Activated CD4-positive, alpha-beta memory T cell treated with anti-CD3 and anti-CD28 coated beads, Interleukin-2, amount 10 ng/mL, durations not matched to agents 7 days and 5 days (primary cell): ENCODE data around the gene SLC38A10. TPM values are rescaled to one million over a fixed set of nuclear protein-coding genes. Genes with fewer than 3 reads are reported as not detected.

Experiments
- CTCF ChIA-PET: fragments of 350-600 bp; sonication (Branson Sonifier 250); formaldehyde crosslinking; loops from one replicate; lab custom pipeline; 2021; ENCODE audit warnings: antibody characterized with exemption, inconsistent platforms; lab: Charles Lee
- POLR2A ChIA-PET: fragments of 350-600 bp; sonication (Branson Sonifier 250); formaldehyde crosslinking; loops from one replicate; lab custom pipeline; 2021; ENCODE audit warnings: antibody characterized with exemption; lab: Charles Lee
- DNase-seq: peaks from one replicate; pipeline ENCODE4 v3.0.0-alpha.2; 2020
- H3K27ac Mint-ChIP-seq: one replicate; pipeline ENCODE4 v1.8.0; 2021; ENCODE audit warnings: mild to moderate bottlenecking, mixed read lengths
- H3K27me3 Mint-ChIP-seq: one replicate; pipeline ENCODE4 v1.8.0; 2021; ENCODE audit warnings: mixed read lengths
- H3K36me3 Mint-ChIP-seq: one replicate; pipeline ENCODE4 v1.8.0; 2021; ENCODE audit warnings: low read depth, mixed read lengths
- H3K4me1 Mint-ChIP-seq: one replicate; pipeline ENCODE4 v1.8.0; 2021; ENCODE audit warnings: mixed read lengths
- H3K4me3 Mint-ChIP-seq: one replicate; pipeline ENCODE4 v1.8.0; 2021; ENCODE audit warnings: mild to moderate bottlenecking, mixed read lengths
- H3K9me3 Mint-ChIP-seq: one replicate; pipeline ENCODE4 v1.8.0; 2021; ENCODE audit warnings: mixed read lengths
- total RNA-seq, 2 experiments: library from RNA; stranded (reverse); gene quantifications; one replicate each; pipeline ENCODE4 v1.2.3, GENCODE V29; 2021

SLC38A10 gene
- total RNA-seq, 2 experiments from 2014 or later = 112 to 114 TPM

DNA sequence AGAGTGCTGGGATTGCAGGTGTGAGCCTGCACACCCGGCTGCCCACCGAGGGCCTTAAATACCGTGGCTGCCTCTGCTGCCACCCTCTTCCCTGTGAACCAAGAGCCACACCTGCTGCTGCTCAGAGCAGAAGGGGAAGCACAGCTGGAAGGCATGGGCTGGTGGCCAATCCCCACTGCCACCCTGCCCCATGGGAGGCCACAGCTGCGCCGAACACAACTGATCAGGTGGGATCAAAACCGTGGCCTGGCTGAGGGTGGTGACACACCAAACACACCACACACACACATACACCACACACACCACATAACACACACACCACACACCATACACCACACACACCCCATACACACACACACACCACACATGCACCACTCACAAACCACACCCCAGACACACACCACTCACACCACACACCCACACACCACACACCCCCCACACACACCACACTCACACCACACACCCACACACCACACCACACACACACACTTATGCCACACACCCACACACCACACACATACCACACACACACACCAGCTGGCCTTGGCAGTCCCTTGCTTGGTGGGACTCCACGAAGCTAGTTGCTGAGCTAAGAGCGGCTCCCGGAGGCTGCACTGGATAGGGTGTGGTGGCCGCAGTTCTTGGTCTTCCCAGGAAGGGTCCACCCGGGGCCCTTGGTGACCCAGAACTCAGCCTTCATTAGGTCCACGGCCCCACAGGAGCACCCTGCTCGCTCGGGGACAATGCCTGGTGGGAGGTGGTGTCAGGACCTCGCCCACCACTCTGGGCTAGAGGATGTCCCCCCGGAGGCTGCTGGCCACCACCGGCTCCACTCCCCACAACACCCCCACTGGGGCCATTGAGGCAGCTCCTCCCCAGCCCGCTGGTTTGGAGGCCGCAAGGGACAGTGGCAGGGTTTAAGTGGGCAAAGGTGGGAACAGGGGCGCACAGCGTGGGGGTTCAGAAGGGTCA is 87.2 kb downstream of the SLC38A10 start:
- ChIA-PET CTCF (no interaction called here), POLR2A (no interaction called here)

DNA sequence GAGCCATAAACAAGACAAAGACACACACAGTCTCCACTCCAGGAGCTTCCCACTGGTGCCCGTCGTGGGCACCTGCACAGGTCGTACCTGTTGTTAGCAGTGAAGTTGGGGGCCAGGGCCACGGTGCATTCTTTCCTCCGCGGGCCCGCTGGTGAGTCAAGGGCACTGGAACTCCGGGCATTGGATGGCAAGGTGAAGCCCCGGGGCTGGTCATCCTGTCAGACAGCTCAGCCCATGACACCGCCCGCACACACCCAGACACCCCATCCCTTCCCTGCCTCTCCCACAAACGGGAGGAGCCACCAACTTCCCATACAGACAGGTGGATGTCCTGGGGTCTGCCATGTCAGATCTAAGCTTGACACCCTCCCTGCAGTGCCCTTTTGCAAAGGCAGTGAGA is 88.5 kb downstream of the SLC38A10 start:
- Mint-ChIP-seq H3K4me1 (no peaks in the 10 kb centered on the region), H3K9me3 (no peaks in the 10 kb centered on the region), H3K36me3 (no peaks in the 10 kb centered on the region), H3K4me3 (no peak overlapping the region), H3K27ac (no peak overlapping the region), H3K27me3 (no peaks in the 10 kb centered on the region)
- CTCF ChIA-PET = no interaction called here
- DNase-seq = no peak
- POLR2A ChIA-PET = no interaction called here

More for the DNA sequence above, 87.2 kb downstream of the SLC38A10 start:
- Mint-ChIP-seq H3K9me3 (no peaks in the 10 kb centered on the region), H3K36me3 (no peaks in the 10 kb centered on the region), H3K27ac (no peak overlapping the region), H3K4me1 (no peaks in the 10 kb centered on the region), H3K27me3 (no peaks in the 10 kb centered on the region), H3K4me3 (no peak overlapping the region)
- no peak for DNase-seq

DNA sequence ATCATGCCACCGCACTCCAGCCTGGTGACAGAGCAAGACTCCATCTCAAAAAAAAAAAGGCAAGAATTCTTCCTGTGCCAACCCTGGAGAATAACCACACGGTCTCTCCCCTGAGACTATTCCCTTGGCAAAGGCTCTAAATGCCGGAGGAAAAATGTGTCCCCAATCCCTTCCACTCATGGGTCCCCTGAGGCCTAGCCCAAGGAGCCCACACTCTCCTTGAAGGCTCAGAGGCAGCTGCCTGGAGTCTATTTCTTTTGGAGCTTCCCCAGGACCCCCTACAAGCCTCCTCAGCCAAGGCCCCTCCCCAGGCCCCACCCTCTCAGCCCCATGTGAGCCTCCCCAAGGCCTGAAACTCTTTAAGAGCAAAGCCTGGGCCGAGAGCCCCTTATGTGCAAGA is 88.9 kb downstream of the SLC38A10 start:
- Mint-ChIP-seq H3K9me3 (no peaks in the 10 kb centered on the region), H3K27me3 (no peaks in the 10 kb centered on the region), H3K27ac (no peak overlapping the region), H3K36me3 (no peaks in the 10 kb centered on the region), H3K4me3 (no peak overlapping the region), H3K4me1 (no peaks in the 10 kb centered on the region)
- ChIA-PET CTCF (interaction anchor here (0.8 kb wide), 1 partner anchor 206 kb away, joined by 3 read pairs; no protein-coding TSS in a partner anchor), POLR2A (no interaction called here)
- no peak for DNase-seq

DNA sequence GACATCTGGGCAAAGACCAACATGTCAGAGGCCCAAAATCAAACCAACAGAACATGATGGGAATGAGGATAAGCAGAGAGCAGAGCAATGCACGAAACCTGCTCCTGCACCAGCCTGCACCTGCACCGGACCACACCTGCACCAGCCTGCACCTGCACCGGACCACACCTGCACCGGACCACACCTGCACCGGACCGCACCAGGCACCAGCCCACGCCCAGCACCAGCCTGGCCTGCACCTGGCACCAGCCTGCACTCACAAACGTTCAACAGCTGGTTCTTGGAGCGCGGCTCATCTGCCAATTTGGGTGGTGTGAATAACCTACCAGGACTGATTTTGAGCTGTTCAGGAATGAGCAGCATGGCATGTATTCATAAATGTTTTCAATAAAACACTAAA is 90.5 kb downstream of the SLC38A10 start:
- Mint-ChIP-seq H3K9me3 (no peaks in the 10 kb centered on the region), H3K4me1 (no peaks in the 10 kb centered on the region), H3K4me3 (no peak overlapping the region), H3K36me3 (no peaks in the 10 kb centered on the region), H3K27me3 (no peaks in the 10 kb centered on the region), H3K27ac (no peak overlapping the region)
- POLR2A ChIA-PET = no interaction called here
- no peak for DNase-seq
- CTCF ChIA-PET = no interaction called here

DNA sequence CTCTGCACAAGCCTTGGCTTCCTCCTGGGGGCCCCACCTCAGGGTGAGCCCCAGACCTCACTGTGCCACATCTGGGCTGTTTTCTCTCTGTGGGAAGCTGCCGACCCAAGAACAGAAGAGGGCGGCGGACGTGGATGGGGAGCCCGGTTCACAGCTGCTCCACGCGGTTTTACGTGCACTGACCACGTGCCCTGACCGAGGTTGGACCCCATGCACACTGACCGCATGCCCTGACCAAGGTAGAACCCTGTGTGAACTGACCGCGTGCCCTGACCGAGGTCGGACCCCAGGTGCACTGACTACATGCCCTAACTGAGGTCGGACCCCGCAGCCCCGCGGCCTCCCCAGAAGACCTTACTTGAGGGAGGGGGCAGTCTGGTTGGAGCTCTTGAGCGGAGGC is 92.0 kb downstream of the SLC38A10 start:
- no peaks in the 10 kb centered on the region for H3K27me3 Mint-ChIP-seq
- CTCF ChIA-PET = no interaction called here

DNA sequence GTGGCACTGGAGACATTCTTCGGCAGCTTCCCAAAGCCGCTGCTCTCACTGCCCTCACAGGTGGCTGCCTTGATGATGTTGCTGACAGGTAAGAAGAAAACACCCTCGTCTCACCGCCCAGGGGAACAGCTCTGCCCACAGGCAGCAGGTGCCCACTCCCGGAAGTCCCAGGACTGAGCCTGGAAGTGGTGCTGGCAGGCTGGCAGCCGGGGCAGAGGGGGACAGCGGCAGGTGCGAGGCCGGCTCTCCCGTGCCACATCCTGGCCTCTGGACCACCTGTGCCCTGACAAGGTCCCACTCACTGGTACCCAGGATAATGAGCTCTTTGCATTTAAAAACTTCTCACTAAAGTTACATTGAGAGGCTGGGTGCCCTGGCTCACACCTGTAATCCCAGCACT is 92.8 kb downstream of the SLC38A10 start:
- H3K27me3 Mint-ChIP-seq = no peaks in the 10 kb centered on the region
- no peaks in the 10 kb centered on the region for H3K4me1 Mint-ChIP-seq
- H3K4me3 Mint-ChIP-seq = no peak overlapping the region
- ChIA-PET CTCF (no interaction called here), POLR2A (no interaction called here)
- H3K27ac Mint-ChIP-seq = no peak overlapping the region
- no peaks in the 10 kb centered on the region for H3K9me3 Mint-ChIP-seq
- no peaks in the 10 kb centered on the region for H3K36me3 Mint-ChIP-seq
- DNase-seq = no peak

More for the DNA sequence above, 92.0 kb downstream of the SLC38A10 start:
- Mint-ChIP-seq H3K36me3 (no peaks in the 10 kb centered on the region), H3K9me3 (no peaks in the 10 kb centered on the region), H3K4me1 (no peaks in the 10 kb centered on the region), H3K4me3 (no peak overlapping the region), H3K27ac (no peak overlapping the region)
- DNase-seq = no peak
- POLR2A ChIA-PET = no interaction called here

DNA sequence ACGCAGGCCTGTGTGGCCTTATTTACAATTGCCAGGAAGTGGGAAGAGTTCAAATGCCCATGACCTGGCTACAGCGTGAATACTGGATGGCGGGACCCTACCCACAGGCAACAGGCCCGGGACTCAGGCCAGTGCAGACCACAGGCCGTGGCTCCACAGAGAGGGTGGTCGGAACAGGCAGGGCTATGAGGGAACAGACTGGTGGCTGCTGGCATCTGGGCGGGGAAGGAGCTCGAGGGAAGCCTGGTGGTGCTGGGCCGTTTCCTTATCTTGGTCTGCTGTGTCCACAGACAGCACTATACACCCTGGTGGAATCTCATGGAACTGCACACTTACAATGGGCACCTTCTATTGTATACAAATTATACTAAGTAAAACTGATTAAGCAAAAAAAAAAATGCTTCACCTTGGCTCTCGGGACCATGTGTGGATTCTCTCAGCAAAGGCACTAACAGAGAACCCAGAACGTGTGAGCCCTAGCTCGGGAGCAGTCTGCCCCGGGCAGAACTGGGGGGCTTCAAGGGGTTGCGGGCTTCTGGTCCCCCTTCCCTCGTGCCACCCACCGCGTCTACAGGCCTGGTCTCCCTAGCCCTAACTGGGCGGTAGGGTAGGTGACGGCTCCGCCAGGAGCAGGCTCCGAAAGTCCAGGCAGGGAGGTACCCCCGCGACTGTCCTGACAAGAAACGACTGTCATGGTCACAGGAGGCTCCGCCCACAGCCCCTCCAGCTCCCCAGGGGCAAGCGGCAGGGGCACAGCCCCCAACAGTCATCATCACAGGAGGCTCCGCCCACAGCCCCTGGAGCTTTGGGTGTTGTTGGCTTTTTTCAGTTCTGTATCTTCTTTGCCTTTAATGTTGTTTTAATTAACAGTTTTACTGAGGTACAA is 94.2 kb downstream of the SLC38A10 start:
- Mint-ChIP-seq H3K27ac (no peak overlapping the region), H3K9me3 (no peaks in the 10 kb centered on the region), H3K4me3 (no peak overlapping the region), H3K36me3 (no peaks in the 10 kb centered on the region), H3K4me1 (no peaks in the 10 kb centered on the region), H3K27me3 (no peaks in the 10 kb centered on the region)
- DNase-seq = peak; percentile 31
- POLR2A ChIA-PET = interaction anchor here (0.7 kb wide), 1 partner anchor 10 kb away, joined by 3 read pairs; no protein-coding TSS in a partner anchor
- CTCF ChIA-PET = no interaction called here

DNA sequence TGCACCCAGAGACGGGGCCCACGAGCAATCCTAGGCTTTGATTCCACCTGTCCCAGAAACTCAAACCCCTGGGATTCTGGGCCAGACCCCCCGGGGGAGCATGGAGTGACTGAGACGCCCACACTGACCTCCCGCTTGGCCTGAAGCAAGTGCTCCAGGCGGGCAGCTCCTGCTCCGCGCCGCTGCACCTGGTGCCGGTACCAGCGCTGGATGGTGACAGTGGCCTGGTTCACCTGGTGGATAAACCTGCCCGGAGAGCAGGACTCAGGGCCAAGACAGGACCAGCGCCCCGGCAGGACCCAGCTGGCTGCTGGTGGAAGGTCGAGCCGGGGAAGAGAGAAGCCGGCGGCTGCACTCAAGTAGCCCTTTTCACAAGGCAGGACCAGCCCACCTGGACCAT is 94.9 kb downstream of the SLC38A10 start:
- H3K36me3 Mint-ChIP-seq = no peaks in the 10 kb centered on the region
- no peak overlapping the region for H3K4me3 Mint-ChIP-seq
- no peak overlapping the region for H3K27ac Mint-ChIP-seq
- no peaks in the 10 kb centered on the region for H3K27me3 Mint-ChIP-seq
- ChIA-PET CTCF (no interaction called here), POLR2A (no interaction called here)
- H3K4me1 Mint-ChIP-seq = no peaks in the 10 kb centered on the region
- H3K9me3 Mint-ChIP-seq = no peaks in the 10 kb centered on the region
- DNase-seq = no peak

DNA sequence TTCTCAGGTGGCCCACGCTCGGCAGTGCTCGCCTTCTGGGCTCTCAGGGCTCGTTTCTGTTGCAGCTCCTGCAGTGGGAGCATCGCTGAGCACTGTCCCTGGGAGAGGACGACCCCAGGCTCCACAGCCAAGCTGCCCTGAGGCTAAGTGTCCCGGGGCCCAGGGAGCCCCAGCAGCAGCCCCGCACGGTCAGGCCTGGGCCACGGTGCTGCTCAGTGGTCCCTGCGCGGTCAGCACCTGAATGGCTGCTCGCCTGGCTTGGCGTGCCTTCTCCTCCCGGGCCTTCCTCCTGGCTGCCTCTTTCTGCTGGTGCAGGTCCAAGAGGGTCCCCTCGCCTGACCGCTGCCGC is 95.7 kb downstream of the SLC38A10 start:
- H3K27ac Mint-ChIP-seq = no peak overlapping the region
- no peaks in the 10 kb centered on the region for H3K27me3 Mint-ChIP-seq
- no peaks in the 10 kb centered on the region for H3K9me3 Mint-ChIP-seq
- H3K4me3 Mint-ChIP-seq = no peak overlapping the region
- ChIA-PET CTCF (no interaction called here), POLR2A (no interaction called here)
- H3K4me1 Mint-ChIP-seq = no peaks in the 10 kb centered on the region
- H3K36me3 Mint-ChIP-seq = no peaks in the 10 kb centered on the region
- DNase-seq = no peak

DNA sequence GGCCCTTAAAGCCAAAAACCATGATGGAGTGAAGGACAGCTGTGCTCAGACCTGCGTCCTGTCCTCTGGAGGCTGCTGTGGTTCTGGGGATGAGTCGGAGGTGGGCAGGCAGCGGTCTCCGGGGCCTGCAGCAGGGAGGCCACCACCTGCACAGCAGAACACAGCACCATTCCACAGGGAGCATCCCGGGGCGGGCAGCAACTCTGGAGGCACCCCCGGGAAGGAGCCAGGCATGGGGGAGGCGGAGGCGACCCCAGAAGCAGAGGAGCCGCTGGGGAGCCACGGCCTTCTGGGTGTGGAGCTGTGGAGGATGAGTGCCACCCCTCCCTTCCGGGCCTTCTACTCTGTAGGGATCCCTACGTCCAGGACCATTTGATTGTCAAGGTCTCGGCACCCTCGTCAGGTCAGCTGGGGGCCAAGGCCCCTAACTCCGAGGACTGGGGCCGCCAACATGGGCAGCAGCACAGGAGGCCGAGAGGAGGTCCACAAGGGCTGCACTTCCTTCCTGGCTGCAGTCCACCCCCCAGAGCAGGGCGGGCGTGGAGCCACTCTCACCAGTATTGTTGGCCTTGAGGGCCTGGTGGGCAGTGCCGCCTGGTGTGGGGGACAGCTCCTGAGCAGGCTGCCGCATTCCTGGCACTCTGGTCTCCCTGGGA is 96.2 kb downstream of the SLC38A10 start:
- no peaks in the 10 kb centered on the region for H3K9me3 Mint-ChIP-seq
- ChIA-PET POLR2A (no interaction called here), CTCF (no interaction called here)
- DNase-seq = no peak
- H3K4me1 Mint-ChIP-seq = no peaks in the 10 kb centered on the region
- no peaks in the 10 kb centered on the region for H3K27me3 Mint-ChIP-seq
- no peak overlapping the region for H3K27ac Mint-ChIP-seq
- H3K36me3 Mint-ChIP-seq = no peaks in the 10 kb centered on the region
- H3K4me3 Mint-ChIP-seq = no peak overlapping the region

DNA sequence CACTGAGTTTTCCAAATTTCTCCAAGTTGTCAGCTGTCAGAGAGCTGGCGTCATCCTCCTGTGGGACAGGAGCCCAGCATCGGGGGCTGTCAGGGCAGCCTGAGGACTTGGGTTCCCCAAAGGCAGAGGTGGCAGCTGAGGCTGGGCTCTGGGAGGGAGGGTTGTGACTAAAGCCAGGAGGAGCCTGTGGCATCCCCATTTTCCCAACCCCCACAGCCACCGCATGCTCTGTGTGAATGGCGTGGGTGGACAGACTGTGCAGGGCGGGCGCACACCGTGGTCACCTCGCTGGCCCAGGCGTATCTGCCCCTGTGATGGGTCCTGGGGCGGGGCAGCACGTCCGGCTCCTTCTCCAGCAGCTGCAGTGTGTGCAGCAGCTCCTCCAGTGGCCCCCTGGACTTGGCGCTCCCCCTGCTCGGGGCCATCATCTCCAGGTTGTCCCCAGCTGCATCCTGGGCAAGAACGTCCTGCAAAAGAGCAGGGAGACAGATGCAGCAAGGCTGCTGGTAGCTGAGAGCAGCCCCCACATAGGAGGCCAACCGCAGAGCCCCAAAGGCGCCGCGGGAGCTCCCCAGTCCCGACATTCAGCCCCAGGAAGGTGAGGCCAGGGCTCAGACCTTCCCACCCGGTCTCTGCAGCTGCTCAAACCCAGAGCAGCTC is 97.1 kb downstream of the SLC38A10 start:
- Mint-ChIP-seq H3K4me1 (no peaks in the 10 kb centered on the region), H3K36me3 (no peaks in the 10 kb centered on the region), H3K27me3 (no peaks in the 10 kb centered on the region), H3K4me3 (no peak overlapping the region), H3K9me3 (no peaks in the 10 kb centered on the region), H3K27ac (no peak overlapping the region)
- POLR2A ChIA-PET = no interaction called here
- DNase-seq = no peak
- CTCF ChIA-PET = no interaction called here

DNA sequence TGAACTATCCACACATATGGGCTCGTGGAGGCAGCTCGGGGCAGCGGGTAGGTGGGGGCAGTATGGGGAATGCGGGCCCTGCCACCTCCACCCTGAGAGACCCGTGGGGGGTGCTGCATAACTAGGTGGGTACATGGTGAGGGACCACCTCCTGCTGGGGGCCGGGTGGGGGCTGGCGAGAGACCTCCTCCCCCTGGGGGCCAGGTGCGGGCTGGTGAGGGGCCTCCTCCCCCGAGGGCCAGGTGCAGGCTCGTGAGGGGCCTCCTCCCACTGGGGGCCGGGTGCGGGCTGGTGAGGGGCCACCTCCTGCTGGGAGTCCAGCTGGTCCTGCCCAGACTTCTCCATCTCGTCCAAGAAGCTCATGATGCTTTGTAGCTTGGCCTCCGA is 97.7 kb downstream of the SLC38A10 start:
- H3K27ac Mint-ChIP-seq = no peak overlapping the region
- DNase-seq = no peak
- ChIA-PET CTCF (no interaction called here), POLR2A (no interaction called here)
- no peaks in the 10 kb centered on the region for H3K27me3 Mint-ChIP-seq
- H3K9me3 Mint-ChIP-seq = no peaks in the 10 kb centered on the region
- no peaks in the 10 kb centered on the region for H3K4me1 Mint-ChIP-seq
- H3K4me3 Mint-ChIP-seq = no peak overlapping the region
- no peaks in the 10 kb centered on the region for H3K36me3 Mint-ChIP-seq
